Astrocyte (in vitro differentiated cells and primary cell): ENCODE measurements around the gene NAA20.

Experiments
- EZH2 ChIP-seq: IDR thresholded peaks from 2 replicates; pipeline ENCODE4 v1.6.1; 2012; ENCODE audit warnings: mild to moderate bottlenecking, low read length, inconsistent platforms; ENCODE audit not compliant: insufficient read depth
- TF ChIP-seq, protein P1 (sequence below): IDR thresholded peaks from 2 replicates; pipeline ENCODE4 v1.5.1; 2011; ENCODE audit warnings: low read depth, mild to moderate bottlenecking, inconsistent platforms, low read length, moderate library complexity; ENCODE audit not compliant: insufficient read depth

DNA sequence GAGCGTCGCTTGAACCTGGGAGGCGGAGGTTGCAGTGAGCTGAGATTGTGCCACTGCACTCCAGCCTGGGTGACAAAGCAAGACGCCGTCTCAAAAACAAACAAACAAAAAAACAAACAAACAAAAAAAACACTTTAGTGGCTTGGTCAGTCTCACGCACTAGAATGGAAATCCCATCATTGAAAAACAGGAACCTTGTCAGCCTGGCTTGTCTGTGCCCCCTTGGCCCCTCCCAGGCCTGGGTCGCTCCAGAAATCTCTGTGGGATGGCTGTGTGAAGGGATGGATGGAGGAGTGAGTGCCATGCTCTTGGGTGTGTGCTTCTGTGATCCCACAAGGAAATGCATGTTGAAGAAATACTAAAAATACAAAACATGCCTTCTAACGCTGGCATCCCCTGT lies 20.9 kb upstream of the NAA20 start:
- TF ChIP-seq, protein P1, sequence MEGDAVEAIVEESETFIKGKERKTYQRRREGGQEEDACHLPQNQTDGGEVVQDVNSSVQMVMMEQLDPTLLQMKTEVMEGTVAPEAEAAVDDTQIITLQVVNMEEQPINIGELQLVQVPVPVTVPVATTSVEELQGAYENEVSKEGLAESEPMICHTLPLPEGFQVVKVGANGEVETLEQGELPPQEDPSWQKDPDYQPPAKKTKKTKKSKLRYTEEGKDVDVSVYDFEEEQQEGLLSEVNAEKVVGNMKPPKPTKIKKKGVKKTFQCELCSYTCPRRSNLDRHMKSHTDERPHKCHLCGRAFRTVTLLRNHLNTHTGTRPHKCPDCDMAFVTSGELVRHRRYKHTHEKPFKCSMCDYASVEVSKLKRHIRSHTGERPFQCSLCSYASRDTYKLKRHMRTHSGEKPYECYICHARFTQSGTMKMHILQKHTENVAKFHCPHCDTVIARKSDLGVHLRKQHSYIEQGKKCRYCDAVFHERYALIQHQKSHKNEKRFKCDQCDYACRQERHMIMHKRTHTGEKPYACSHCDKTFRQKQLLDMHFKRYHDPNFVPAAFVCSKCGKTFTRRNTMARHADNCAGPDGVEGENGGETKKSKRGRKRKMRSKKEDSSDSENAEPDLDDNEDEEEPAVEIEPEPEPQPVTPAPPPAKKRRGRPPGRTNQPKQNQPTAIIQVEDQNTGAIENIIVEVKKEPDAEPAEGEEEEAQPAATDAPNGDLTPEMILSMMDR: no peak
- TF ChIP-seq EZH2: no peak
